ENCODE measurements around the gene TOGARAM1.

TOGARAM1 gene

GRCh38 chr14:44995196-44995595 lies 33.2 kb downstream of the TOGARAM1 start:
- Histone ChIP-seq H3K36me3 (peaks cover 11 to 34% (median 21%) of the 10 kb centered on the region in 11 experiments; a peak in 21 of 22 replicates), H3K9me3 (replicated peaks in 1 of 11) (peaks cover 0 to 12% (median 8%) of the 10 kb centered on the region in 11 experiments; a peak in 13 of 22 replicates), H3K4me1 (peaks cover 0 to under 1% (median 0%) of the 10 kb centered on the region in 10 experiments; a peak in 1 of 20 replicates), H3K4me3 (no peak overlapping the region), H3K27me3 (no peaks in the 10 kb centered on the region), H3K4me2 (no peak overlapping the region), H3K27ac (no peak overlapping the region), H4K20me1 (no peaks in the 10 kb centered on the region), H3K9ac (no peak overlapping the region)
- TF ChIP-seq Cebpa-rat (IDR thresholded peaks at IDR 0.05) = no peak

- Histone ChIP-seq H3K4me1 (no peaks in the 10 kb centered on the region), H3K4me3 (no peak overlapping the region), H3K36me3 (peaks cover 12 to 40% (median 25%) of the 10 kb centered on the region in 11 experiments; a peak in 21 of 22 replicates), H3K9me3 (replicated peaks in 1 of 11) (peaks cover 0 to 9% (median 8%) of the 10 kb centered on the region in 11 experiments; a peak in 11 of 22 replicates), H3K27me3 (no peaks in the 10 kb centered on the region), H4K20me1 (no peaks in the 10 kb centered on the region), H3K4me2 (no peak overlapping the region), H3K9ac (no peak overlapping the region), H3K27ac (no peak overlapping the region)
- TF ChIP-seq Cebpa-rat (IDR thresholded peaks at IDR 0.05) = no peak
Observed at GRCh38 chr14:44995770-44996294, 33.8 kb downstream of the TOGARAM1 start.

GRCh38 chr14:45003924-45004323 lies 41.9 kb downstream of the TOGARAM1 start:
- Histone ChIP-seq H3K36me3 (peaks cover under 1 to 37% (median 14%) of the 10 kb centered on the region in 11 experiments; a peak in 14 of 22 replicates), H4K20me1 (no peaks in the 10 kb centered on the region), H3K27me3 (no peaks in the 10 kb centered on the region), H3K4me2 (no peak overlapping the region), H3K4me3 (no peak overlapping the region), H3K9ac (no peak overlapping the region), H3K9me3 (replicated peaks in 1 of 11) (no peaks in the 10 kb centered on the region), H3K4me1 (no peaks in the 10 kb centered on the region), H3K27ac (no peak overlapping the region)
- TF ChIP-seq Cebpa-rat (IDR thresholded peaks at IDR 0.05) = no peak

GRCh38 chr14:45015133-45015532 lies 53.1 kb downstream of the TOGARAM1 start:
- Histone ChIP-seq H3K36me3 (peaks cover 6 to 43% (median 23%) of the 10 kb centered on the region in 11 experiments; a peak in 19 of 22 replicates), H4K20me1 (no peaks in the 10 kb centered on the region), H3K4me3 (no peak overlapping the region), H3K9ac (no peak overlapping the region), H3K9me3 (replicated peaks in 1 of 11) (peaks cover 0 to 10% (median 6%) of the 10 kb centered on the region in 11 experiments; a peak in 8 of 22 replicates), H3K27ac (no peak overlapping the region), H3K4me2 (no peak overlapping the region), H3K27me3 (no peaks in the 10 kb centered on the region), H3K4me1 (no peaks in the 10 kb centered on the region)
- TF ChIP-seq Cebpa-rat (IDR thresholded peaks at IDR 0.05) = no peak

- H3K4me3 ChIP-seq = no peak overlapping the region
- no peak for TF ChIP-seq Cebpa-rat (IDR thresholded peaks at IDR 0.05)
- H3K36me3 ChIP-seq = peaks cover 16 to 48% (median 25%) of the 10 kb centered on the region in 11 experiments; a peak in 20 of 22 replicates
- no peaks in the 10 kb centered on the region for H4K20me1 ChIP-seq
- no peak overlapping the region for H3K4me2 ChIP-seq
- H3K27me3 ChIP-seq = no peaks in the 10 kb centered on the region
- no peaks in the 10 kb centered on the region for H3K9me3 ChIP-seq (replicated peaks in 1 of 11)
- no peak overlapping the region for H3K9ac ChIP-seq
- H3K27ac ChIP-seq = no peak overlapping the region
- no peaks in the 10 kb centered on the region for H3K4me1 ChIP-seq
Observed at GRCh38 chr14:45028107-45028626, 66.2 kb downstream of the TOGARAM1 start.

- Histone ChIP-seq H3K4me2 (no peak overlapping the region), H4K20me1 (no peaks in the 10 kb centered on the region), H3K9ac (no peak overlapping the region), H3K36me3 (peaks cover 43 to 85% (median 62%) of the 10 kb centered on the region in 11 experiments), H3K27ac (no peak overlapping the region), H3K27me3 (no peaks in the 10 kb centered on the region), H3K9me3 (replicated peaks in 1 of 11) (peaks cover 32 to 36% (median 33%) of the 10 kb centered on the region in 11 experiments), H3K4me1 (no peaks in the 10 kb centered on the region), H3K4me3 (no peak overlapping the region)
- no peak for TF ChIP-seq Cebpa-rat (IDR thresholded peaks at IDR 0.05)
Observed at GRCh38 chr14:45034730-45035129, 72.7 kb downstream of the TOGARAM1 start.

- Histone ChIP-seq H3K4me3 (peak overlapping the region in 1 of 10 experiments; percentile 1; a peak in 2 of 20 replicates), H3K36me3 (peaks cover 35 to 61% (median 47%) of the 10 kb centered on the region in 11 experiments), H3K4me1 (no peaks in the 10 kb centered on the region), H3K4me2 (no peak overlapping the region), H3K9me3 (replicated peaks in 1 of 11) (peaks cover 33 to 38% (median 34%) of the 10 kb centered on the region in 11 experiments), H3K27ac (no peak overlapping the region), H3K9ac (no peak overlapping the region), H4K20me1 (no peaks in the 10 kb centered on the region), H3K27me3 (no peaks in the 10 kb centered on the region)
- TF ChIP-seq Cebpa-rat (IDR thresholded peaks at IDR 0.05) = no peak
Observed at GRCh38 chr14:45038256-45038655, 76.3 kb downstream of the TOGARAM1 start.

- TF ChIP-seq Cebpa-rat (IDR thresholded peaks at IDR 0.05) = no peak
- Histone ChIP-seq H3K36me3 (peaks cover 33 to 57% (median 42%) of the 10 kb centered on the region in 11 experiments), H3K9me3 (replicated peaks in 1 of 11) (peaks cover 33 to 38% (median 34%) of the 10 kb centered on the region in 11 experiments), H3K27ac (no peak overlapping the region), H3K4me1 (no peaks in the 10 kb centered on the region), H3K4me2 (no peak overlapping the region), H3K9ac (no peak overlapping the region), H4K20me1 (no peaks in the 10 kb centered on the region), H3K27me3 (no peaks in the 10 kb centered on the region), H3K4me3 (no peak overlapping the region; a peak in 1 of 20 replicates)
Observed at GRCh38 chr14:45038865-45039264, 76.9 kb downstream of the TOGARAM1 start.

GRCh38 chr14:45039390-45039789 lies 77.4 kb downstream of the TOGARAM1 start:
- Histone ChIP-seq H4K20me1 (no peaks in the 10 kb centered on the region), H3K4me3 (no peak overlapping the region; a peak in 1 of 20 replicates), H3K36me3 (peaks cover 33 to 57% (median 37%) of the 10 kb centered on the region in 11 experiments), H3K9me3 (replicated peaks in 1 of 11) (peaks cover 33 to 38% (median 34%) of the 10 kb centered on the region in 11 experiments), H3K27me3 (no peaks in the 10 kb centered on the region), H3K4me2 (no peak overlapping the region), H3K4me1 (no peaks in the 10 kb centered on the region), H3K9ac (no peak overlapping the region), H3K27ac (no peak overlapping the region)
- TF ChIP-seq Cebpa-rat (IDR thresholded peaks at IDR 0.05) = no peak

GRCh38 chr14:45041641-45042040 lies 79.7 kb downstream of the TOGARAM1 start:
- H3K9me3 ChIP-seq (replicated peaks in 1 of 11) = peaks cover 30 to 33% (median 32%) of the 10 kb centered on the region in 11 experiments
- H3K4me3 ChIP-seq = no peak overlapping the region
- no peak overlapping the region for H3K4me2 ChIP-seq

More at GRCh38 chr14:45041641-45042040, 79.7 kb downstream of the TOGARAM1 start:
- no peaks in the 10 kb centered on the region for H3K4me1 ChIP-seq
- no peaks in the 10 kb centered on the region for H4K20me1 ChIP-seq
- no peak overlapping the region for H3K9ac ChIP-seq
- no peak overlapping the region for H3K27ac ChIP-seq
- no peaks in the 10 kb centered on the region for H3K27me3 ChIP-seq
- TF ChIP-seq Cebpa-rat (IDR thresholded peaks at IDR 0.05) = no peak
- peaks cover 36 to 55% (median 39%) of the 10 kb centered on the region in 11 experiments for H3K36me3 ChIP-seq

All from BLaER1 treated with 17β-estradiol and CSF1 and Interleukin-3, amounts not matched to agents 10 nM and 100 nM (cell line).